ENCODE results near the gene TAS2R16. TPM values are rescaled to one million over a fixed set of nuclear protein-coding genes. Genes with fewer than 3 reads are reported as not detected.

The TAS2R16 gene
- total RNA-seq, 1 donor from 2014 or later, result not detected

GRCh38 chr7:122989577-122989976, 5.9 kb downstream of the TAS2R16 start:
- peaks cover 3% of the 10 kb centered on the region for H3K27me3 Mint-ChIP-seq (ENCODE audit: unreplicated experiment)
- H3K4me1 Mint-ChIP-seq (ENCODE audit: low read depth, unreplicated experiment), result peaks cover 11% of the 10 kb centered on the region
- no peaks in the 10 kb centered on the region for H3K36me3 Mint-ChIP-seq (ENCODE audit: unreplicated experiment)
- H3K9me3 Mint-ChIP-seq (ENCODE audit: unreplicated experiment), result no peaks in the 10 kb centered on the region
- DNase-seq, result no peak
- TF ChIP-seq CTCF (IDR thresholded peaks at IDR 0.05; ENCODE audit: partially characterized antibody, unreplicated experiment), result no peak
- H3K4me3 Mint-ChIP-seq (ENCODE audit: unreplicated experiment), result no peak overlapping the region
- no peak overlapping the region for H3K27ac Mint-ChIP-seq (ENCODE audit: unreplicated experiment)

- no peaks in the 10 kb centered on the region for H3K36me3 Mint-ChIP-seq (ENCODE audit: unreplicated experiment)
- no peak for TF ChIP-seq CTCF (IDR thresholded peaks at IDR 0.05; ENCODE audit: partially characterized antibody, unreplicated experiment)
- H3K9me3 Mint-ChIP-seq (ENCODE audit: unreplicated experiment), result no peaks in the 10 kb centered on the region
- peaks cover 3% of the 10 kb centered on the region for H3K27me3 Mint-ChIP-seq (ENCODE audit: unreplicated experiment)
- H3K27ac Mint-ChIP-seq (ENCODE audit: unreplicated experiment), result no peak overlapping the region
- no peak overlapping the region for H3K4me3 Mint-ChIP-seq (ENCODE audit: unreplicated experiment)
- peaks cover 11% of the 10 kb centered on the region for H3K4me1 Mint-ChIP-seq (ENCODE audit: low read depth, unreplicated experiment)
- no peak for DNase-seq
Observed at GRCh38 chr7:122989041-122989440, 6.5 kb downstream of the TAS2R16 start.

GRCh38 chr7:122988333-122988732, 7.2 kb downstream of the TAS2R16 start:
- no peaks in the 10 kb centered on the region for H3K9me3 Mint-ChIP-seq (ENCODE audit: unreplicated experiment)
- peaks cover 11% of the 10 kb centered on the region for H3K4me1 Mint-ChIP-seq (ENCODE audit: low read depth, unreplicated experiment)
- no peak for TF ChIP-seq CTCF (IDR thresholded peaks at IDR 0.05; ENCODE audit: partially characterized antibody, unreplicated experiment)
- peaks cover 3% of the 10 kb centered on the region for H3K27me3 Mint-ChIP-seq (ENCODE audit: unreplicated experiment)
- no peak overlapping the region for H3K27ac Mint-ChIP-seq (ENCODE audit: unreplicated experiment)
- H3K4me3 Mint-ChIP-seq (ENCODE audit: unreplicated experiment), result no peak overlapping the region
- peak; percentile 19 for DNase-seq
- H3K36me3 Mint-ChIP-seq (ENCODE audit: unreplicated experiment), result no peaks in the 10 kb centered on the region

- no peaks in the 10 kb centered on the region for H3K9me3 Mint-ChIP-seq (ENCODE audit: unreplicated experiment)
- no peak overlapping the region for H3K4me3 Mint-ChIP-seq (ENCODE audit: unreplicated experiment)
- no peaks in the 10 kb centered on the region for H3K36me3 Mint-ChIP-seq (ENCODE audit: unreplicated experiment)
- TF ChIP-seq CTCF (IDR thresholded peaks at IDR 0.05; ENCODE audit: partially characterized antibody, unreplicated experiment), result no peak
- no peak overlapping the region for H3K27ac Mint-ChIP-seq (ENCODE audit: unreplicated experiment)
- peaks cover 11% of the 10 kb centered on the region for H3K4me1 Mint-ChIP-seq (ENCODE audit: low read depth, unreplicated experiment)
- H3K27me3 Mint-ChIP-seq (ENCODE audit: unreplicated experiment), result peaks cover 3% of the 10 kb centered on the region
- DNase-seq, result no peak
Observed at GRCh38 chr7:122987463-122987862, 8.0 kb downstream of the TAS2R16 start.

GRCh38 chr7:122984021-122984420, 11.5 kb downstream of the TAS2R16 start:
- no peak for TF ChIP-seq CTCF (IDR thresholded peaks at IDR 0.05; ENCODE audit: partially characterized antibody, unreplicated experiment)

More at GRCh38 chr7:122984021-122984420, 11.5 kb downstream of the TAS2R16 start:
- Mint-ChIP-seq H3K27ac (ENCODE audit: unreplicated experiment) (no peak overlapping the region), H3K4me3 (ENCODE audit: unreplicated experiment) (no peak overlapping the region), H3K36me3 (ENCODE audit: unreplicated experiment) (no peaks in the 10 kb centered on the region), H3K4me1 (ENCODE audit: low read depth, unreplicated experiment) (peaks cover 10% of the 10 kb centered on the region), H3K27me3 (ENCODE audit: unreplicated experiment) (peaks cover 4% of the 10 kb centered on the region), H3K9me3 (ENCODE audit: unreplicated experiment) (no peaks in the 10 kb centered on the region)
- DNase-seq, result no peak

Measured in glutamatergic neuron (in vitro differentiated cells).